Fibroblast of gingiva (primary cell): ENCODE data around the gene SORL1.

ENCODE experiments used
- DNase-seq: peaks from one replicate; pipeline ENCODE4 v3.0.0-alpha.2; 2011; ENCODE audit warnings: low read depth

Gene SORL1

DNA sequence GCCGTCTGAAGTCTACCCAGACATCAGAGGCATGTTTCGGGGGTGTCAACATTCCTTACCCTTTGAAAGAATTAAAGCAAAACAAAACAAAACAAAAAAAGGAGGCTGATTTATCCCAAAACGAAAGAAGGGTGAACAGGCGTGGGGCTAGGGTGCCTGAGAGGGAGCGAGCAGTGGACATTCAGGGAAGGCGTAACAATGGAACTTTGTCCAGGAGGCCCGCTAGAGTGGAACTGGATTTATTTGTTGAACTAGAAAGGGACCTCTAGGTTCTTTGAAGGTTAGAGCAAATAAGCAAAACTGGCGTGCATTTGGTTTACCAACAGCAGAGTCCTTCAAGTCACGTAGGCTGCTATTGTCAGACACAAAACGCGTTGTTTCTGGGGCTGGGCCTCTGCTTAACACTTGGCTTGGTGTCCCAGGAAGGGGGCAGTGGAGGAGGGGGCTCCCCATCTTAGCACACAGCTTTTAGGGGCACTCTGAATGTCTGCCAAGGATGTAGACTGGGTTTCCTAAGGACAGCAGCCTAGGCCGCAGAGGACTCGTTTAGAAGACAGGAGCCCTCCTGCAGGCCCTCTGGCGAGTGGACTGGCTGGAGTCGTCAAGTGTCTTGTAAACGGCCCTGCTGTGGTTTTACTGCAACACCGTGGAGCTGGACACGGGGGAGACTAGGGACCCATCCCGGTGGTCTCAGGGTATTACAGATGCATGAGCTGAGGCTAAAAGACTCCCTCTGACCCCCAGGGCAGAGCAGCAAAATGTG lies 204.4 kb downstream of the SORL1 start:
- DNase-seq: no peak

DNA sequence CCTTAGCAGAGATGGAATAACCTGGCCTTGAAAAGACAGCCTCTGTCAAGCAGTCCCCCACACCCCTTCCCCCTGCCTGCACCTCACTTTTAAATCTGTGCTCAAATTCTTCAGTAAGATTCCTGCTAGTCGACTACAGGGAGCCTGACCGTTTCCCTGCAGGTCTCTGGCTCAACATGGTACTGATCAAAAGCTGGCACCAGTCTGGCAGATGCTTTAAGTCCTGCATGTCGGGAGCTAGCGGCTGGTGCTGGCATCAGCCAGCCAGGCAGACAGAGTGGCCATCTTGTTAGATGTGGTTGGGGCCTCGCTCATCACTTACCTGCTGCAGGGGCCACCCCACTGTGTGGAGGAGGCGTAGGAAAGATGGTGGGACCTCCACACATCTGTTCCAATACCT lies 205.0 kb downstream of the SORL1 start:
- DNase-seq: peak; percentile 29

DNA sequence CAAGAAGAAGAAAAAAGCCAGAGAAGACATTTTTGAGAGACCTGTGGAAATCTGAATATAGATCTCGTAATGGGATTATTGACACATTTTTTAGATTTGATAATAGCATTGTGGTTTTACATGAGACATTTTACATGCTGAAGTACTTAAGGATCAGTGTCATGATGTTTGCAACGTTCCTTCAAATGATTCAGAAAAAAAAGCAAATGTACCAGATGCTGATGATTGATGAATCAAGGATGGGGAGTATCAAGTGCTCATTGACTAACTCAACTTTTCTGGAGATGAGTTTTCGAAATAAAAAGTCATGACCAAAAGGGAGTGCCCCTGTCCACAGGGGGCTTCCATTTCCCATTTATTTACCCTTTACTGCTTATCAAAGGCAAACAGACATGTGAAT lies 207.7 kb downstream of the SORL1 start:
- no peak for DNase-seq

DNA sequence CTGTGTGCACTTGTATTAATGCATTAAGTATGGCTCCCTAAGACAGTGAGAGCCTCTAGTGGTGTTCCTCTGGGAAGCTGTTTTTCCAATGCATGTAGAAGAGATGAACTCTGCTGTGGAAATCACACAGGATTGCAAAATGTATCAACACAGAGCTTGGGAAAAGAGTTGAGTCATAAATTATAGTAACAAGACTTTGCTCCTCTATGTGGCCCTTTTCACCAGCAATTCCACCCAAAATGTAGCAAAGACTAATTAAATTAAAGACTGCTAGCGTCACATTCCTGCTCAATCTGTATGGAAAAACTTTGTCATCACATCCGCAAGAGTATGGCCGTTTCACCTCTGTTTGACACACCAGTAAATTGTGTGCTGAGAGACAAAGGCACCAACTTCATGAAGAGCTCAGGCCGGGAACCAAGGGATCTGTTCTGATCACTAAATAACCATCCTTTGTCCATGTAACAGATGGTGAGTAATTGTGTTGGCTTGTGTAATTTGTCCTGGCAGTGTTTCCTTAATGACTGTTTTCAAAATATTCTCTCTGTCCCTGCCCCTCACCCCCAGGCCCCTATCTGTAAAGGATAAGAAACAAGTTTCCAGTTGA lies 209.9 kb downstream of the SORL1 start:
- DNase-seq: peak; percentile 83

DNA sequence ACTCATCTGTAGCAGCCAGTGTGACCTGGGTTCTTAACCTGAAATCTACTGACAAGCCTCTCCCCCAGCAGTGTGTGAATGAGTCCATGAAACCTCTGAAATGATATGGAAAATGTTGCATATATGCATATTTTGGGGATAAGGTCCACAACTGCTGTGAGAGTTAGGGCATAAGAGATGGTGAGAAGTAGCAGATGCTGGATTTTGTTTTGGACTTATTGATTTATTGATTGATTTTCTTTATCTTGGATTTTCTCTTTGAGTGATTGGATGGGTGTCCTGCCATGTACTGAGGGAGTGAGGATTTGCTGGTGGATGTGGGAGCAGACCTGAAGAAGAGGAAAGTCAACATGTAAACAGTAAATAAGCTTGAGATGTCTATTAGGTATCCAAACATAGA lies 212.0 kb downstream of the SORL1 start:
- no peak for DNase-seq

DNA sequence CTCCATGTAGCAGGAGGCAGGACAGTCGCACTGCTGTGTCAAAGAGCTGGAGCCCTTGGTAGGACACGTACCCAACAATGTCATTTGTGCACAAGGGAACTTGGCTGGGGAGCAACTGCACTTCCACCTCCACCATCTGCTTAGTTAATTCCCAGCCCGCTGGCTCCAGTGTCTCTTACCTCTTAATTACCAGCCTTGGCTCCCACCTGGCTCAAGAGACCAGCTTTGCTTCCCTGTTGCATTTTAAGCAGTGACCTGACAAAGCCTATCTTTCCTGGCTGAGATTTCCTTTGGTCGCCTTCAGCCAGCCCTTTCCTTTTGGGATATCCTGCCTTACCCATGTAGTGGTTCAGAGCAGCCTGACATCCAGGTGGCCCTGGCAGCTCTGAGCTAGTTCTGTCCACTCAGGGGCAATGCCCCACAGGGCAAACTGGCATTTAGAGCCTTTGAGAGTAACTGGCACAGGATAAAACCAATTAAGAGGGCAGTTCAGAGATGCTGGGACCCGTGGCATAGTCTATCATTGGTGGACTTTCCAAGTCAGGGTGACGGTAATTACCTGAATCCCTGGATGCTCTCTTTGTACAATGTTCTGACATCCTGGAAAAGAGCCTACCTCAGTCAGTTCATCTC lies 213.2 kb downstream of the SORL1 start:
- no peak for DNase-seq

DNA sequence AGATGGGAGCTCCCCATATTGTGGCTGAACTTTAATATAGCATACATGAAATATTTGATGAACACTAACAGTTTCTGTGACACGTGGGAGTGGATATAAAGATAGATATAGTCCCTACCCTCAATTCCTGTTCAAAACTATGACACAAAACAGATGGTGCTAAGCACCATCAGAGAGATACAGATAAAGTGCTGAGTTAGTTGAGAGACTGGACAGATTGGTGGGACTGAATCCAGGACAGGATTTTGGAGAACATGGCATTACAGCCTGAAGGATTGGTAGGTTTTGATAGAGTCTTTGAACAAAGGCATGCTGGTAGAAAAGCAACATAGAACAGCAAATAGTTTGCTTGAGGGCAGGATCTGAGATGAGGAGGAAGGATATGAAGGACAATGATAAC lies 215.7 kb downstream of the SORL1 start:
- no peak for DNase-seq

DNA sequence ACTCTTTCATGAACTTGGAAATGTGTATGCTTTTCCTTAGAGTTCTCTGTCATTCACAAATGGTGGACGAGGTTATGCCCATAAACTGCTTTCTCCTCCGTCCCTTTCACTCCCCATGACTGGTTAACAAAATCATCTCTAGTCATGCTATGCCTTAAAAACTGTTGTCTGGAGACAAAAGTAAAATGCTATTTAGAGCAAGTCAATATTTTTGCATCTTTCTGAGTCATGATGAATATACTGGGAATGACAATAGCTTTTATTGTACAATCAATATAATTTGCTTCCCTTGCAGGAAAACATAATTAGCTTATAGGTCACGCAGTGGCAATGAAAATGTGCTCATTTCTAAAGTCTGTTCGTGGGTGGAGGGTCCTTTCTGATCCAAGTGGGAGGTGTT lies 217.3 kb downstream of the SORL1 start:
- no peak for DNase-seq

DNA sequence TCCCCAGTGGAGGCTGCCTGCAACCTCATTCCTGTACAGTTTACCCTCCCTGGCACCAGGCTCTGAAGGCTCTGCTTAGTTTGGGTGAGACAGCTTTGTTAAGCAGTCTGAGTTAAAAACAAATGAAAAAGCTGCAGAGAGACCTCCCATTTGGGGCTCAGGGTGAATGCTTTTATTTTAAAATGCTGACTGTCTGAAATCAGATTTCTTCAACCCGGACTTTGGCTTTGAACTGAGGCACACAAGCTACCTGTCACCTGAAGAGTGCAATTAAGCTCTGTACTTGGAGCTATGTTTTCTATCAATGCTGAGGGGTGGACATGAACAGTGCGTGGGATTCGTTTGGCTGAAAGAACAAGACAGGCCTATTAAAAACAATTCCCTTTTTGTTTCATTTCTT lies 218.2 kb downstream of the SORL1 start:
- no peak for DNase-seq

DNA sequence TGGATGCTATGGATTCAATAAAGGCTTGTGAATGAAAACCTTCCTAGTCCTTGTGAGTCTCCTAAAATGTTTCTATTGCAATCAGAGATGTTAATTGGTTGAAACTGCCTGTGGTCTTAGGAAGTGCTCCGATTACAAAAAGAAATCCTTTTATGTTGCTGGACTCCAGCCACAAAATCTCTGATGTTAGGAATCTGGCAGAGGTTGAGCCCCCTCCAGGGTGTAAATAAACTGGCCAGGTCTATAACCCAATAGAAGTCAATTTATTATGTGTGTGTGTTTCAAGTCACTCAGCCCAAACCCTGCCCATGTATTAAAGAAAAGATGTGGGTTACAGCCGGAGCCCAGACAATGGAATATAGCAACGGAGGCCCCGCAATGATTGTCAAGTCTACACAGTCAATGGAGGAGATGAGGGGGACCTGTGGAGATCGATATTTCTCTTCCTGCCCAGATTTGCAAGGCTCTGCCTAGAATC lies 218.7 kb downstream of the SORL1 start:
- no peak for DNase-seq

DNA sequence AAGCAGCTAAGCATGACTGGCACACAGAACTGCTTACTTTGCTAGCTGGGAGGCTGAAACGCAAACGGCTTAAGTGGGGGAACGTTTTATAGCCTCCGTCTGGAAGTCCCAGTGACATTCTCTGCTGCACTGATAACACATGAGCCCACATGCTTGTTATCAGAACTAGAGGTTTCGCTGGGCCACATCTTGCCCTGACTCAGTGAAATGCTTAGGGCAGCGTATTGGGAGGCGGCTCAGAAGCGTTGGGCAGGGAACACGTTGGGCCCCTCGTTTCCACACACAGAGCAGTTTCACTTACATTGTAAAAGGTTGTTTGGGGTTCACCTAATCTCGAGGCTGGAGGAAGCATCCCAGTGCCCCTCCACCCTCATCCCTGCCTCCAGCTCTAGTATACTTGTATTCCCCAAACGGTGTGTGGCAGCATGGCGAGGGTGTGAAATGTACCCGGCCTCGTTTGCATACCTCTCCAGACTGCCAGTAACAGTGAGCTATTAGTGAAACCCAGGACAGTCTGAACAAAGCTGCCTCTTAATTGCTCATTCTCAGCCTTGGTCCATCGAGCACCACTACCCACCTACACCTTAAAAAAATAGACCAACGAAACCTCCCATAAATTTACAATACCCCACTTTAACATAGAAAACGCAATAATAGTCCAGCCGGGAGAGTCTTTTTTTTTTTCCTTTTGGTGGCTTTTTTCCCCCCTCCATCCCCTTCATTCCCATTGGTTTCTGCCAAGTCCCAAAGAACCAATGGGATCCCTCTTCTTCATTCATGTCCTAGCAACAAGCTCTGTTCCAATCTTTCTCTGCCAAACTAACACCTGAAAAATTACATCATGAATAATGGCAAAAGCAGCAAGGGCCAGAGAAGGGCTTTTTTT lies 219.4 kb downstream of the SORL1 start:
- DNase-seq: no peak

DNA sequence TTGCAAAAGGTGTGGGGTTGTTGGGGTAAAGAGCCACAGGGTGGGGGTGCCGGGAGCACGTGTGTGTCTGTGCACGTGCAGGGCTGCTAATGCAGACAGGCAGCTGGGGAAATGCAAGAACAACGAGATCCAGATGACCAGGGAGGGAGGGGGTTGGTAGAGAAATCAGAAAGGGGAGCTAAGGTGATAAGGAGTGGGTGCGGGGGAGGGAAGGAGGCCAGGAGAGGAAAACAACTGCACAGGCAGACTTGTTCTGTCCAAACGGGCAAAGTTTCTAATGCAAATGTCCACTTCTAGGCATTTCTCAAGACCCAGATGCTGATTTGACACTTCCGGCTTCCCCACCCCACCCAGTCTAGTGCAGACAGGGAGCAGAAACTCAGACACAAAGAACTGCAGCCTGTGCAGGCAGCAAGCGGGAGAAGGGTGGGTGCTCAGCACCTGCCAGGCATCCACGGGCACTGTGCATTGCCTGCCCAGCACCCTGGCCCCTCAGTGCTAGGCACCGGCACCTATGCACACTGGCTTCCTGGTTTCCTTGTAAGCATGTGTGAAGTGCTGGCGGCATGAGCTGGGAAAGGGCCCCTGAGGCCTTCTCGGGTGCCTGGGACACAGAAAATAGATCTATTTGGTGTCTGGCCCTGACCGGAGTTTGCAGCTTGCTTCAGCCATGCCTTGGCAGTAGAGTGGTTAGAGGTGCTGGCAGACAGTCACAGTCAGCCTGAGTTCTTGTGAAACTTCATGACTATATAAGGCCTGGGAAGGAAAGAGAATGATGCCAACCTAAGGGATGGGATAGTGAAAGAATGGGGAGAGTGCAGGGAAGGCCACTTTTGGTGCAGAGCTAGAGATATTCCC lies 220.7 kb downstream of the SORL1 start:
- DNase-seq: peak; percentile 54

DNA sequence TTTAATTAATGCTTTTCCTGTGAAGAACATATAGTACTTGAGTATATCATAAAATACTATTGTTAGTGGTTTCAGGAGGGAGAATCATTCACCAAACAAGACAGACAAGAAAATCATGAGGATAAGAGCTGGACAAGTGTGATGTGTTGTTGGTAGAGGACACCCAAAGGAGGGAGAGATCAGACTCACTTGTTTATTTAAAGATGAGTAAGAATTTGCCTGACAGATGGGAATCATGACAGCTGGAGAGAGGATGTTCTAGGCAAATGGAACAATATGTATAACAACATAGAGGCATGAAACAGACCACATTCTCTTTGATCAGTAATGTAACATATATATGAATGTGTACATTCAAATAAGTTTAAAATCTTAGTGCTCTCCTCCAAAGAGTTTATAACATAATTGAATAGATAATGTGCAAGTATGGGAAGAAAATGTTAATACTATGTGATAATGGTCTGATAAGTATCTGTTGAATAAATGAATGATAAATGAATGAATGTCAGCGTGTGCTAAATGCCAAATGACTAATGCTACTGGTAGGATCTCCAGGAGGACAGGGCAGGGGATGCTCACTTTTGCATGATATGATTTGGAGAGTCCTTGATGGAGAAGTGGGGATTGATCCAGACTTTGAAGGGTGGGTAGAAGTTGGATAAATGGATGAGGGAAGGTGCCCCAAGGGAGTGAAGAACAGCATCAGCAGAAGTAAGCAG lies 229.6 kb downstream of the SORL1 start:
- DNase-seq: no peak
